Smooth muscle cell of the brain vasculature (primary cell): Measurements from ENCODE around the gene NUP50.

Source experiments
- DNase-seq: peaks from one replicate; pipeline ENCODE4 v3.0.0-alpha.2; 2012; ENCODE audit warnings: low read depth, low spot score

NUP50 gene

DNA sequence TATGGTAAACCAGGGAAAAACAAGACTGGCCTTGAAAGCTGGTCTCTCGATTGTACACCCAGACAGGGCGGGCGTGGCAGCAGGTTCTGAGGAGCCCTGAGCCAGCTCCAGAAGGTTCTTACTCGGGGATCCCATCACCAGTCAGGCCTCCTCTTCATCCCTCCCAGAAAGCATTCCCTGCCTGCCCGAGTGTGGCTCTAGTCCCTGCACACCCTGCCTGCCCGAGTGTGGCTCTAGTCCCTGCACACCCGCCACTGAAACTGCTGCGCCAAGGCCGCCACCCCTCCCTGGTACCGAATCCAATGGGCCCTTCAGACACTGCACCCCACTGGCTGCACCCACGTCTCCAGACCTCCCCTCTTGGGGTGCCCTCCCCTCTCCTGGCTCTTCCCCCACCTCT is 46.9 kb downstream of the NUP50 start:
- DNase-seq: no peak

DNA sequence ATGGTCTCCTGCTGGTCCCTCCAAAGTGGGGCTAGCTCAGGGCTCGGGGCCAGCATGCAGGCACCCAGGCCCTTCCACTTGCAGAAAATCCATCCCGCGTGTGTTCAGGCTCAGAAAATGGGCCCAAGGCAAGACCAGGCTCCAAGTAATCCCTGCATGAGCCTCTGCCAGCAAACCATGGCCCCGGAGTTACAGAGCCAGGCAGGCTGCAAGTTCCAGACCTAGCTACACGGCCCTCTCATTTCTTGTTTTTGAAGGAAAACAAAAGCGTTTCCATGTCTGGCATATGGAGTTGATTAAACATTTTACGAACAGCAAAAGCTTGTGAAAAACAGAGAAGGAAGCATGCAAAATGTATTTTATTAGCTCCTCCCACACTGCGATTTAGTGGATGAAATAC is 47.3 kb downstream of the NUP50 start:
- DNase-seq: no peak

DNA sequence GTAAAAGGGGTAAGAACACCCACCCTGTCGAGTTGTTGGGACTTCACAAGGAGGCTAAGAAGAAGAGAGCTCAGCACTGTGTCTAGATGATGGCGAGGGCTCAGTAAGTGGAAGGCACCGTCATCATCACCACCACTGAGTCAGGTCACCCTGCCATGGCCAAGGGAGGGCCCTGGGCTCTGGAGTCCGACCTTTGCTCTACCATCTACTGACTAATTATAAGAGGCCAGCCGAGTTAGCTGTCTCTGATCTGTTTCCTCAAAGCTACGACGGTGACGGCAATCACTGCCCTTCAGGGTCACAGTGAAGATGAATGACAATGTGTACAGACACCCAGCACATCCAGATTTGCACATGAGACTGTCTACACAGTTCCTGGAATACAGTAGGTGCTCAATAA is 47.7 kb downstream of the NUP50 start:
- no peak for DNase-seq

DNA sequence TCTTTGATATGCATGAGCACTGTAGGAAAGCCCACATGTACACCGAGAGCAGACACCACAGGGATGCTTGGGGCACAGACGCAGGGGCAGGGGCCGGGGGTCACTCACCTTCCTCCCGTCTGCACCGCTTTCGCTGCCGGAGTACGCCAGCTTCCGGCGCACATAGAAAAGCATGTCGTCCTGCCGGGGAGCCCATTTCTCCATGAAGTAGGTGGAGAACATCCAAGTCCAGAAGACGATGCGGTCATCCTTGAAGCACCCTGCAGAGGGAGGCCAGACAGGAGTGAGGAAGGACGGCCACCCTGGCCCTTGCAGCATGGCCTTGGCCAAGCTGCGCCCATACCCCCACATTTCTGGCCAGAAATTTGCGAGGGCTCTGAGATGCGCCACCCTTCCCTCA is 48.1 kb downstream of the NUP50 start:
- no peak for DNase-seq

DNA sequence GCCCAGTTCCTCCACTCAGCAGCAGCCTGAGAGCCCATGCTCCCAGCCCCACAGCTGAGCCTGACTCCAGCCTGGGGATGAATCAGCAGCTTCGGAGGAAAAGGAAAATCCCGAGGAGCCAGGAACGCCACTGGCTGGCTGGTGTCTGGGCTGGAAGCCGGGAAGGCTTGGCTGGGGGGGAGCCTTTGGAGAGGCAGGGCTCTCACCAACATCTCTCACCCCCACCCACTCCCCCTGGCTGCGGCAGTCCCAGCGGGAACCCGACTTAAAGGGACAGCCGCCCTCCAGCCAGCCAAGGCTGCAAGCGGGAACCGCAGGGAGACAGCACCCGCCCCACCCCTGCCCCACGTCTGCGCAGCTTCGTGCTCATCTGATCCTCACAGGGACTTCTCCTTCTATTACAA is 48.6 kb downstream of the NUP50 start:
- DNase-seq: peak; percentile 64

DNA sequence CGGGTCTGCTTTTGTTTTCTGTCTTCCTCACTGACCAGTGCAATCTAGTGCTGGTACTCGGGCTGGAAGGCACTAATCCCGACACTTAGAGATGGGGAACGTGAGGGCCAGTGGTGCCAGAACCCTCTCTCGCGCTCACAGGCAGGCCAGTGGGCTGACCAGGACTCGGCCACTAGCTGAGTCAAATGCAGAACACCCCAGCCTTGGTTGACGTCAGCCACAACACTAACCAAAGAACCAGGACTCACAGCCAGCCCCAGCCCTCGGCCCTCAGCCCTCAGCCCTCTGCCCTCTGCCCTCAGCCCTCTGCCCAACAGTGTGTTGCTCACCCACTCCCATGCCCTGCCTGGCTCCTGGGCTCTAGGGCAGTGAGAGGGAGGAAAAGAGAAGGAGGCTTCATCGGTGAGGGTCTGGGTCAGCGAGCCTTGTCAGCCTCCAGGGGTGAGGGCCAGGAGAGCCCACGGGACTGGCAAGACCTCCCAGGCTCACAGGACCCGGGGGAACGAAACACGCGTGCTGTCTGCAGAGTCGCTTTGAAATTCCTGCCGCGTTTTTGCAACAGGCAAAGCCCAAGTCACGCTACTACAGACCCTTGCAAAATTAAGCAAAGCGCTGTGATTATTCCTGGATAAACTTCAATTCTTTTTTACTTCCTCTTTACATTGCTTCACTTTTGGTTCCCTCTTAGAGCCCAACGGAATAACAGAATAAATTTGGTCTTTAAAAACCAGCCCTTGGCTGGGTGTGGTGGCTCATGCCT is 49.4 kb downstream of the NUP50 start:
- no peak for DNase-seq

DNA sequence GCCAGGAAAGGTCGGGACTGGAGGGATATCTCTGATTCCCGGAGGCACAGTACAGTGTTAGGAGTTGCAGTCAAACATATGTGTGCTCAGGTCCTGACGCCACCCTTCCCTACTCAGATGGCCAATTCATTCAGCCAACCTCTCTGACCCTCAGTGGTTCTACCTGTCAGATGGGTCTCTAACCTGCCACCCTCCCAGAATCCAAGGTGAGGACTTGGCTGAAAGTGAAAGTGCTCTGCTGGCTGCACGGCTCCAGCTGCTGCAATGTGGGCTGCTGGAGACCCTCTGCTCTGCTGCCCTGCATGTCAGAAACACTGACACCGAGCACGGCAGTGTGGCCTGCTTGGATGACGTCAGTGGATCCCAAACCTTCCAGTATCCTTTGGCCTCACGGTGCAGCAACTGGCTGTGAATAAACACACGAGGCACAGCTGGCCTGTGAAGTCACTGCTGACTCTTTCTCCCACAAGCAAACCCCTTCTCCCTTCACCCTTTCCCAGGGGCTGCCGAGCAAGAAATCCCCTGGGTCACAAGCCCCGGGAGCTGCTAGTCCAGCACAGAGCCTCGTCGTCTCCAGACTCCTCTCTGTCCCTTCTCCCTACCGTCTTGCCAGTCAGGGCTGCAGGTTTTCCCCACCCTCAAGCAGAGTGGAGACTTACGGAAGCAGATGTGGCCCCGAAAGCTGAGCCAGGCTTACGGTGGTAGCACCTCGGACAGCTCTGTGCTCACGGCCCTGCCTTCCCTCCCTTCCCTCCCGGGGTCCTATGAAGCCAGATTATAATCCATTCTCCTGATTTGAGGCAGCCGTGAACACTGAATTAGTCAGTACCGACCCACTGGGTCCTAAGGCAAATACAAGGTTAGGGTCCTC is 52.6 kb downstream of the NUP50 start:
- DNase-seq: no peak

DNA sequence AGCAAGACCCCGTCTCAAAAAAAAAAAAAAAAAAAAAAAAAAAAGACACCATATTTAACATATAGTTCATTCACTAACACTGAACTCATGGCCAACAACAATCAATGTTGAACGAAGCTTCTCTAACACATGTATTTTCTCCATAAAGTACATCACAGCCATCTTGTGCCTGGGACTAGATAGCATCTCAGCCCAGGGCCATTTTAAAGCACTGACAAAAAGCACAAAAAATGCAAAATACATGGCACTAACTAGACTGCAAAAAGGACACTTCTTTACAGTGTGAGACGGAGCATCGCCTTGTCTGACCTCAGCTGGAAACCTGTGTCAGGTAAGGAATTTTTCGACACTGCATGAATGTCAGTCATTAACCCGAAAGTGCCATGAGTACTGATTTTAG is 53.6 kb downstream of the NUP50 start:
- no peak for DNase-seq

DNA sequence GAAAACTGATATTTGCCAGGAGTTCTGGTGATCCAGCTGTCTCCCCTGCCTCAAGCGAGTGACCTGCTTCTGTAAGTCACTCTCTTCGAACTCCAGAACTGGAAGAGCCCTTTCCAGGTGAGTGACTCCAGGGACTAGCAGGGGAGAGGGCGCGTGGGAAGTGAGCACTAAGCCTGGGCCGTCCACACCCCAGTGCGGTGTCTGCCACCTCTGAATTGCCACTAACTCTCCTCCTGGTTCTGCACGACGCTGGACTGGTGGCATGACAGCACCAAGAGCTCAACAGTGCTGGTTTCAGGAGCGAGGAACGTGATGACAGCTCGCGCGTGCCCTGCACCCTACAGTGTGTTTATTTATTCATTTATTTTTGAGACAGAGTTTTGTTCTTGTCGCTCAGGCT is 54.1 kb downstream of the NUP50 start:
- DNase-seq: no peak

DNA sequence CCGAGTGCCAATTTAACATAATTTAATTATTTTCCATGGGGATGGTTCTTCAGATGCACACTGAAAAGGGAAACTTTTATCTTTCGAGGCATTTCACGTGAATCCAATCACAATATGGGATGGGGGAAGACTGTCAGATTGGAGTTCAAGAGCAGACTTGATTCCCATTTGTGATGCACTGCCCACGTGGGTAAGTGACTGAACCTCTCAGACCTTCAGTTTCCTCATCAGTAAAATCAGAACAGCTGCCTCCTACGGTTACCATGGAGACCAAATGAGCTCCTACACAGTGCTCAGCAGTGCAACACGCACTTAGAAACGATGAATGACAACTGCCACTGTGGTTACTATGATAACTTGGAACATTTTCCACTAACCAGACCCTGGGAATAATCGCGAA is 55.3 kb downstream of the NUP50 start:
- DNase-seq: no peak

DNA sequence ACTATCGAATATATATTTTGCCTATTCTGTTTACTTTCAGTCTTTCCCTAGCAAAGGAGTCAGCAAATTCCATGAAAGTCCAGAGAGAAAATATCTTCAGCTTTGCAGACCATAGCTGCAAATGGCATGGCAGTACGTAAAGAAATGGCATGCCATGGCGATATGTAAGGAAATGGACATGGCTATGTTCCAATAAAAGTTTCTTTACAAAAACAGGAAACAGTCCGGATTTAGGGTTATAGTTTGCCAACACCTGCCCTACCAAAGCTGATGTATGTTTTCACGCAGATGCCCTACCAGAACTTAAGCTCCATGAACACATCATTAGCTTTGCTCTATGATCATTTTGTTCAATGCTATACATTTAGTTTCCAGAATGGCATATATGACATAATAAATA is 57.5 kb downstream of the NUP50 start:
- DNase-seq: no peak

DNA sequence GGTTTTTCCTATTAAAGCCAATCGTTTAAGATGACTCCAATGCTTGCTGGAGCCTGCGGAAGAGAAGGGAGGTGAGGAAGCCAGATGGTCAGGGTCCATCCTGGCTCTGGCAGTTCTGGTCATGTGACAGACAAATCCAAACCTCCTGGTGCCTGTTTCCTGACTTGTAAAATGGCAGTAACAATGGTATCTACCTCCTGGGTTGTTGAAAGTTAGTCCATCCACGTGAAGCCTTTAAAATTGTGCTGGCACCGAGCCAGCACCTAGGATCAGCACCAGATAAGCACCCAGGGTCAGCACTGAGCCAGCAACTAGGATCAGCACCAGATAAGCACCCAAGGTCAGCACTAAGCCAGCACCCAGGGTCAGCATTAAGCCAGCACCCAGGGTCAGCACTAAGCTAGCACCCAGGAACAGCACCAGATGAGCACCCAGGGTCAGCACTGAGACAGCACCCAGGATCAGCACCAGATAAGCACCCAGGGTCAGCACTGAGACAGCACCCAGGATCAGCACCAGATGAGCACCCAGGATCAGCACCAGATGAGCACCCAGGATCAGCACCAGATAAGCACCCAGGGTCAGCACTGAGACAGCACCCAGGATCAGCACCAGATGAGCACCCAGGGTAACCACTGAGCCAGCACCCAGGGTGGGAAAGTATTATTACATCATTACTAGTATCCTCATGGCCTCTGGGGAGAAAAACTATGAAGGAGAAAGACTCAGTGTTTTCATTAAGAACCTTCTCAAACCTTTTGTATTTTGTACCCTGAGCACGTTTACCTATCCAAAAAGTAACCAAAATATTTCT is 59.8 kb downstream of the NUP50 start:
- no peak for DNase-seq

DNA sequence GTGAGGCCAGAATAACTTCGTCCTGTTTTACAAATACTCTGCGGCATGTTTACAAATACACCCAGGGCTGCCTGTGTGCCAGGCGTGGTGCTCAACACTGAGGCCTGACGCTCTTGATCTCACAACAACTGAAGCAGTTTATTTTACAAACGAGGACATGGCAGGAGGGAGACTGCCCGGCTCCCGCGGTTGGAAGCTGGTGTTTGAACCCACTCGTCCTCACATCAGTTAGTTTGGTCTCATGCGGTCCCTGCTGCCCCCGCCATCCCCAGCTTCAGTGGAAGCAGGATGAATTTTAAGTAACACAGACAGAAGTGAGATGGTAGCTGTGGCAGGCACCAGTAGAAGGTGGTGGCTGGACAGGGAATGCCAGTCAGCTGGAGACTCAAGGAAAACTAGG is 60.6 kb downstream of the NUP50 start:
- DNase-seq: no peak

DNA sequence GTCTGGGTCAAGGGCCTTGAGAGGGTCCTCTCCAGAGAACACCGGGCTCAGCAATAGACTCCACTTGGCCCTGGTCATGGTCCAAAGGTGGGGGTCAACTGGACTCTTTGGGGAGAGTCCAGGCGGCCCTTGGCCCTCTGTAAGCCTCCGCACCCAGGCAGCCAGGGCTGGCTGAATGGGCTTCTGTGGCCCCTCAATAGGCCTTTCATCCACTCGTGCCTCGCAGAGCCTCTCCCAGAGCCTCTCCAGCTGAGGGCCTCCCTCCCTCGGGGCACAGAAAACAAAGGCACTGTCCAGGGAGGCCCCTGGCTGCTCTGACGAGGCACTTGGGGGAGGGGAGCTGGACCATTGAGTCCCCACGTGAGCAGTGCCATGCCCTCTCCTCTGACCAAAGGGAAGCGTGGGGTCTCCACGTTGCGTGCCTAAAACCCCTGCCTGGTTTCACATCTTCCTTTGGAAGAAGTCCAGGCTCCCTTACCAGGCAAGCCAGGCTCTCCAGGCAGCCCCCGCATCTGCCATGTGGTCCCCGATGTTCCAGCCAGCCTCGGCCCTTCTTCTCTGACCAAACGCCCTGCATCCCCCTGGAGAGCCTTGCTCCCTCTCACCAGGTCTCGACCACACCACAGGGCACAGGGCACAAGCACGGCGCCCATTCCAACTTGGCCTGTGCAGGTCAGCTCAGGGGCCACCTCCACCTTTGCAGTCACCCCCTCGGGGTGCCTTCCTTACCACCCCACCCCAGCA is 61.4 kb downstream of the NUP50 start:
- DNase-seq: no peak

DNA sequence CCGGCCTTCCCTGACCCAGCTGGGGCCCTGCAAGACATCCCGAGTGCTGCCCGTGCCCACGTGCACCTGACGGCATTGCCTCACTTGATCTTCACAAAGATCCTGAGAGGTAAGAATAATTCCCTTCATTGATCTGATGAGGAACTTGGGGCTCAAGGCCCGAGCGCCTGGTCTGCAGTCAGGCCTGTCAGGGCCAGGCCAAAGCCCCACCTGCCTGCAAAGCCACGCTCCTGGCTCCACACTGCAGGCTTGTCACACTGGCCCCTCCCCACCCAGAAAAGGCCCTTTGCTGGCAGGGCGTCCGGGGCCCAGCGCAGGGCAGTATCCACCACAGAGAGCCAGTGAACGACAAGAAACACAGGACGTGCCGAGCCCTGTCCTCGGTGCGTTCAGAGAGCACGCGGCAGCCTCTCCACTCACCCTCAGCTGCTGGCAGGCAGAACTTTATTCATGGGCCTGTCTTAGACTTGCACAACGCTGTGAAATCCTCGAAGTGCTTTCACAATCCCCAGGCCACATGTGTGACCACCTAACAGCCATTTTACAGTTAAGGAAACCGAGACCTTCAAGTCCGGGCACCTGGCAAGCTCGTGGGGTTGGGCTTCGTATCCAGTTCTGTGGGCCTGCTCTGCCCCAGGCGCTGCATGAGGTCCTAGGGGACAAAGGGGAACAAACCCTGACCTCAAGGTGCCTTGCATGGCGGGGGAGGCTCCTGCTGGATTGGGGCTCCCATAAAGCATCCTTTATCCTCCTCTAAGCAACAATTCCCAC is 62.2 kb downstream of the NUP50 start:
- no peak for DNase-seq

DNA sequence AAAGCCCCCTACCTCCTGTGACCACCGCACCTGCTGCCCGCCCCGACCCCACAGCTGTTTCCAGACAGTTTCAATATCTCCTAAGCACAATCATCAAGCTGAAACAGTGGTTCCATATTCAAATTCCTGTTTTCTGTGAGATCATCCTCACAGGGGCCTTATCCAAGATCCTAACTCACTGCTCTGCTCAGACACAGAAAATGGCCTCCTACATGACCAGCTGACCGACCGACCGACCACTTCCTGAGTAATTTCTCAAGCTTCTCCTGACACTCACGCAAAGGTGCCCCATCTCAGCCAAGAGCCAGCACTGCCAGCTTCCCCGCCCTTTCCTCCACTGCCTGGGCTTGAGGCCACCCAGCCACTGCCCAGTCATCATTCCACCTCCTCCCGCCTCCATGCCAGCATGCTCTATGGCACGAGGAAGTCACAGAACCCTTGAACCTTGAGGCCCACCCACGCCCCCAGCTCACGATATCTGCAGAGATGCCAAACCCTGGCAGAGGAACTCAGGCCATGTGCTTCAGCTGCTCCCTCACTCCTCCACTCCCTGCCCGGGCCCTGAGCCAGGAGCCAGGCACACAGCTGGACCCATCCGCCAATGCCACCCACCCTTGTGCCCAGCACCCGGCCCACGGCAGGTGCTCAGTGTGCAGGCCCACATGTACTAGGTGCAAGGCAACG is 62.9 kb downstream of the NUP50 start:
- DNase-seq: no peak

DNA sequence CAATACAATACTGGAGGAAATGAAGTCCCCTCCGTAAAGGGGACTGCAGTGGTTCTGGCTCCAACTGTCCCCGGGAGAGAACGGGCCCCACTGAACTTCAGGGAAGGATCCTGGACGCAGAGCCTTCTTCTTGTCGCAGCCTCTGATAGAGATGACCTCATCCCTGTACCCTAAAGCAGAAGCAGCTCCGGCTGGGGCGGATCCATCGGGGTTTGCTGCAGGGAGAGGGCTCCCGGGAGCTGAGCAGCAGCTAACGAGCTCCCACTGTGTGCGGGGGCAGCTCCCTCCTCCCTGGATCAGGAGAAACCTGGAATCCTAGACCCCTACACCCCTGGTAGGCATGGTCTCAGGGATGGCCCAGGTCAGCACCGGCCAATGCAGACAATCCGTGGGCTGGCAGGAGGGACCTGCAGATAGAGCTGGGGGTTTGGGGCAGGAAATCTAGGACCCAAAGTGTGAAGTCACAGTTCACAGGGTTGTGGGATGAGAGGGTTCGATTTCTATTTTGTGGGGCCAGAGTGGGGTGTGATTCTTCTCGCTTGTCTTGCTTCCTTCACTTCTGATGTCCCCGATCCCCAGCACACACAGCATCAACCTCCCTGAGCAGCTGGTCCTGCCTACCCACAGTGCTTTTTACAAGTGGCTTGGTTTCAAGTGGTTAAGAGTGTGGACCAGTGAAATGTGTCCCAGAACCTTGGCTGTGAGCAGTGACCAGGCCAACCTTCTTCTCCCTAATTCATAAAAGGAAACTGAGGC is 64.1 kb downstream of the NUP50 start:
- DNase-seq: no peak

DNA sequence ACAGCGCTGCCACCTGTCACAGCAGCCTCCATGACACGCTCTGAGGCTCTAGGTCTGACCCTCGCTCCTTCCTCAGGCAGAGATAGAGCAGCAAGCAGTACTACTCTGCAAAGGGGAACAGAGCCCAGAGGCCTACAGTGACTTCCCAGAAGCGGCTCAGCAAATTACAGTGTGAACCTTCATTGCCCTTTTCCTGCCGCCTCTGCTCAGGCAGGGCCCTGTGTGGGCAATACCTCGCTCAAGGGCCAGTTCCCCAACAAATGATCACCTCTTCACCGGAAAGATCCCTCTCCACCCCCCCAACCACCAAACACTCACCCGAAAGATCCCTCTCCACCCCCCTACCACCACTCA is 64.7 kb downstream of the NUP50 start:
- DNase-seq: no peak

DNA sequence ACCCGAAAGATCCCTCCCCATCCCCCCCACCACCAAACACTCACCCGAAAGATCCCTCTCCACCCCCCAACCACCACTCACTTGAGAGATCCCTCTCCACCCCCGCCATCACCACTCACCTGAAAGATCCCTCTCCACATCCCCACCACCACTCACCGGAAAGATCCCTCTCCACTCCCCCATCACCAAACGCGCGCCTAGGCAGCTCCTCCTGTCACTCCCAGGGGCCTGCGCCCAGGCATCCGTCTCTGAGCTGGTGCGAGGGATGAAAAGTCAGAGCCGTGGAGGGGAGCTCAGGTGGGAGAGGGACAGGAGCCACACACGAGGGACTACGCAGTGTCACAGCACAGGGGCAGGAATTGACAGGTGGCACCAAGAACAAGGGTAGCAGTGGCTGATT is 65.5 kb downstream of the NUP50 start:
- no peak for DNase-seq
